ENCODE results near the gene MGMT.

Gene MGMT

DNA sequence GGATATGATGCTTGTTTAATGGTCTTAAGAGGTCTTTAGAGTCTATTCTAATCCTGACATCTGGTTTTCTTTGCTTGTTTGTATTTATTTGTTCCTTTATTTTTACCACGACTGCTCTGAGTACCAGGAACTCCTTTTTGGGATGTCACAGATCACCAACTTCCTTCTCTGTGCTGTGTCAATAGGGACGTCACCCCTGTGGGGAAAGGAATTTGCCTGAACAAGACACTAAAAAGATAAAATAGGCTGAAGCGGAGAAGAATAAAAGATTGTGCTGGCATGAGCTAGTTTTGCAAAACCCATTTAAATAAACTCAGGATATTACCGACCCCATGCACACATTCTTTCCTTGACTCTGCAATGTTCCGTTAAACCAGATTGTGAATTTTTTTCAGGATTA, 27.7 kb downstream of the MGMT start:
- no peak for DNase-seq (ENCODE audit: low read depth in 3 of 3, low spot score in 1 of 3)

DNA sequence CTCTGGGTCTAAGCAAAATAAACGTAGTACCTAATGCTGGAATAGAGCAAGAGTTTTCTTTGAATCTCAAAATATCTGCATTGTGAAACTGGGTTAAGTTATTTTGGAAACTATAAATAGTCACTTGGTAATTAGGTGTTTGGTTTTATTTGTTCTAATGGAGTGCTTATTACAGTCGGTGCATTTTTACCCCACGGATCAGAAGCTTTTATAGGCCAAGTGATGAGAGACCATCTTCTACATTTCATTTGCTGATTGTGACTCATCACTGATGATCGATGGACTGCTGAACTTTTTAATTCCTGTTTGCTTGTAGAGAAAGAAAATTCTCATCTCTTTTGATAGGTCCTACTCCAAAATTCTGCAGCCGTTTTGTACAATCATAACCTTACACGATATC, 28.2 kb downstream of the MGMT start:
- DNase-seq (ENCODE audit: low read depth in 3 of 3, low spot score in 1 of 3) = no peak

DNA sequence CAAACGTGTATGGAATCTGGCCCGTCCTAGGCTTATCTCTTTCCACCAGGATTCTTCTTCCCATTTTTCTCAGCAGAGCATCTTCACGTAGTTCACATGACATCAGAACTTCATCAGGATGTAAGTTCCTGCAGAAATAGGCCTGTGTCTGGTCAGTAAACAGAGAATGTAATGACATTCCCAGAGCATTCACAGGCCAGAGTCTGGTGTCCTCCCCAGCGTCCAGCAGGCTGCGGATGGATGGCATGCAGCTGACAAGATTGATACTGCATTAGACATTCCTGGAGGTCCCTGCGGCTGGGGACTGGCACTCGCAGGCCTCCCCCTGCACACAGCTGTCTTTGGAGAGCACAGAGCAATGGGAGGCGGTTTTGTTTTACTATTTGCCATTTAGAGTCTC, 28.7 kb downstream of the MGMT start:
- DNase-seq (ENCODE audit: low read depth in 3 of 3, low spot score in 1 of 3) = no peak

DNA sequence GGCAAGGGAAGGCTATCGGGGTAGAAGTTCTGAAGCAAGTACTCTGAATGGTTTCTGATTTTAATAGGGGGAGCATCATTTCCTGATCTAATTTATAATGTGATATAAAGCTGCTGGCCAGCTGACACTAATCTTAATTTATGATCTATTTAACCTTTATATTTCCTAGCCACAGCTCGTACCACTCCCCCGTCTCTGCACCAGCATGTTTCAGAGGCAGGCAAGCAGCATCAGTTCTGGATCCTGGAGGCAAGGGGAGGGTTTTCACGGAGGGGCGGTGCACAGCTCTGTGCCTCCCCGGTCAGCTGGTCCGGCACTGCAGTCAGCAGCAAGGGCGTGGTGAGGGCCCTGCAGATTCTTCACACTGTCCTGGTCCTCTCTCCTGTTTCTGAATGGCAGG, 30.0 kb downstream of the MGMT start:
- DNase-seq (ENCODE audit: low read depth in 3 of 3, low spot score in 1 of 3) = no peak

DNA sequence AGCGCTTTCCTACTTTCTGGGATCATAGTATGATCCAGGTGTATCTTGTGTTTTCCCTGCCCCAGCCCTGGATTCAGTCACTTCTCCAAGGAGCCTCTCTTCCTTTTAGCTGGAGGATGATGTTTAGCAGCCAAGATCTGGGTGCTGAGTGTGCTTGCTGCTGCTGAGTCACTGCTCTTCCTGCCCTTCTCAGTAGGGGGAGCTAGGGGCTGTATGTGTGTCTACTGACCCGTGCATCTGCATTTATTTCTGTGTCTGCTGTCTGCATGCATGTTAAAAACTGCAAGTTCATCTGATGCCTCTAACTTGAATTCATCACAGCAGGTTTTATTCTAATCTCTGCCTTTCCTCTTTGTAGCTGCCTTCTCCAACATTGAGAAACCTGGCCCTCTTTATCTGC, 31.6 kb downstream of the MGMT start:
- no peak for DNase-seq (ENCODE audit: low read depth in 3 of 3, low spot score in 1 of 3)

DNA sequence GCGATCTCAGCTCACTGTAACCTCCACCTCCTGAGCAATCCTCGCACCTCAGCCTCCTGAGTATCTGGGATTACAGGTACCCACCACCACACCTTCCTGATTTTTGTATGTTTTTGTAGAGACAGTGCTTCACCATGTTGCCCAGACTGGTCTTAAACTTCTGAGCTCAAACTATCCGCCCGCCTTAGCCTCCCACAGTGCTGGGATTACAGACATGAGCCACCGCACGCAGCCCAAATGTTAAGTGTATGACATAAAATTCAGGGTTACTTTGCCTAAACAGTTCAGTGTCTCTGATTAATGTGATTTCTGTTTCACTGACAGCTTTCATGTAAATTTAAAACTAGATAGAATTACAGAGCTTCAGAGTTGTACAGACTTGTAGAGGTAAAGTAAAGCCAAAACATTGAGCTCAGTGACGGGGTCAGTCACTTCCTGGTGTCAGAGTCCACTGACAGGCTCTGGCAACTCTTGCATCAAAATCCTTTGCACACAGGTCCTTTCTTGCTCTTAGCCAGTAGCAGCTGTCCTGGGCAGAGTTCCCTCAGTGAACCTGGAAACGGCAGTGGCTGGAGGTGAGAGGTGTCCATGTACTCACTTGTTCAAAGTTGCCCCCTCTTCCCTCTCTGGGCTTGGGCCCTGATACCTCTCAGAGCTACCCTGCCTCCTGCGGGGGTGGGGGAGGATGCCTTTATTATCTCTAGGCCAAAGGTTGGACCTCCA, 33.7 kb downstream of the MGMT start:
- DNase-seq (ENCODE audit: low read depth in 3 of 3, low spot score in 1 of 3) = no peak

DNA sequence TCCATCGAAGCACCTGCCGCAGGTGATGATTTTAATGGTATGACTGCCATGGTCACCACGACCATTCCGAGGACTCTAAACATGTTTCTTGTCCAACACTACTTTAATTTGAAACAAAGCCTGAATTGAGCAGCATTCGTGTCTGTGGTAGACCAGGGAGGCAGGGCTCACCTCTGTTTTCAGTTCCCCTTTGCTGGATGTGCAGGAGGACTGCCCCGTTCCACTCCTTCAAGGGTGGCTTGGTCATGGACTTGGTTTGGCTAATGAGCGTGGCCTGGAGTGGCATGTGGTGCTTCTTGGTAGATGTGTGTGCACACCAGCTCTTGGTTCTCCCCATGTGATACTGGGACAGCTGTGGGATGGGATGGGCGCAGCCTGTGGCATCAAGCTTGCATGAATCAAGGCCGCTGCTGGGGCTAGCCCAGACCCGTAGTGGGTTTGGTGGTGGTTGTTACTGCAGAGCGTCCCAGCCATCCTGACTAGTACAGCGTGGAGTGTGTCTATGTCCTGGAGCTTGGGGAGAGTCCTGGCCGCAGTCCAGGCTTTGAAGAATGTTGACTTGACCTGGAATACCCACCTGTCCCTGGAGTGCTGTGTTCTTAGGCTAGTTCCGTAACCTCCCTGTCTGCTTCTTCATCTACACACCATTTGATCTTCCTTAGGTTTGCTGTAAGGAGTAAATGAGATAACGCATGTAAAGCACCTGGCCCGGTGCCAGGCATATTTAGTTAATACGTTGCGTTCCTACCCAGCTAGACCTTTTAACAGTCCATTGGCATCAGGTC, 34.8 kb downstream of the MGMT start:
- no peak for DNase-seq (ENCODE audit: low read depth in 3 of 3, low spot score in 1 of 3)

DNA sequence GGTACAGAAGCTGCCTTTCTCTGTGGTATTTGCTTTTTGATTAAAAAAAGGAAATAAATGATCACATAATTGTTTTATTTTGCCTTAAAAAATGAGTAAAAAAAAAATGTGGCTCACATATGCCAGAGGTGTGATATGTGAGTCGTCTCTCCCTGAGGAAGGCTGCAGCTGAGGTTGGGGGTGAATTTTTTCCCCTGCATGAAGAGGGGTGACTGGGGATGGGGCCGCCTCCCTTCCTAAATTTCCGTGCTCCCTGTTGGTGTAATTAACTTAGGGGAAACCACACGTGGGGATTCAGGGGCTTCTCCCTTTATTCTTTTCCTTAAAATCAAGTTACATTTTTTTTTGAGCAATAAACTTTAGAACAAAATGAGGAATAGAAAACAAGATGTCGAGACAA, 35.4 kb downstream of the MGMT start:
- no peak for DNase-seq (ENCODE audit: low read depth in 3 of 3, low spot score in 1 of 3)

DNA sequence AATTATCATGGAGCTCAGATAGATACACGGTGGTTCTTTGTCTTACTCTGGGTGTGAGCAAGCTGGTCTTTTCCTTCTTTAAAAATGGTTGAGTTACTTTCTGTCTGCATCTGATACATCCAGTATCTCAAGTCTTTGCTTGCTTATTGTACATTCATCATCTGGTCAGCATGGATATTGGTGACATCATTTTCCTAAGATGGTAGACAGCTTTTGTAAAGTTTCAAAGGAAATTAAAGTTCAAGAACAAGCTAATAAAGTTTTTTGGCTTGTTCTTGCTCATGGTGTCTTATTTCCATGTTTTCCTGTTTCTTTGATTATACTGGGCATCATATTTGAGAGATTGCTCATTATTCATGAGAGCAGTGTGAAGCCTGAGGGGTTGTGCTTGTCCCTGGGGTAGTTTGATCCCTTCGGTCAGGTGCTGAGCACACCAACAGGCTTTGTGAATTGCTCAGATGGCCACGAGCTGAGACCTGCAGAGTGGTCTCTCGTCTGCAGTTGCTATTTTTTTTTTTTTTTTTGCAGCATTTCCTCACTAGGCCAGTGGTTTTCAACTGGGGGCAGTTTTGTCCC, 38.5 kb downstream of the MGMT start:
- no peak for DNase-seq (ENCODE audit: low read depth in 3 of 3, low spot score in 1 of 3)

DNA sequence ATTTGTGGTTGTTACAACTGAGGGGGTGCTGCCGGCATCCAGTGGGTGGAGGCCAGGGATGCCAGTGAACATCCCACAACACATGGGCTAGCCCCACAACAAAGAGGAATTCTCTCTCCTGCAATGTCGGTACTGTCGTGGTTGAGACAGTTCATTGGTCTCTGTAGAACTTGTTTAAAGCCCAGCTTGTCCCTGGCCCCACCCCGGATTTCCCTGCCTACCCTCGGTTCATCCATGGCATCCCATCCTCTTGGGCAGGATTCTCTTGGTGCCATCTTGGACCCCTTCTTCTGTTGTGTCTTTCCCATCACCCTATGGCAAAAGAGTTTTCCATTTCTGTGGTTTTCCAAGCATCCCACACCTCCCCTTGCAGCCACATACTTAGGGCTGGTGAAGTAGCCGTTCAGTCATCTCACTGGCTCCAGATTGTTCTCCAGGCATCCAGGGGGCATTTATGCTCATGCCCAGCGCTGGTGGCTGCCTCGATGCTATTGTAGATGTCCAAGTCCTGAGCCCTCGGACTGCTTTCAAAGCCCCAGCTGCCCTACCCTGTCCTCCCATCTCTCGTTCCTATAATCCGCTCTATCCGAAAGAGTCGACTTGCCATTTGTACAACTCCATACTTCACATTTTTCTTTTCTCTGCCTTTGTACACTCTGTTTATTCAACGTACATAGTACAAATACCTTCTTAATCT, 39.2 kb downstream of the MGMT start:
- no peak for DNase-seq (ENCODE audit: low read depth in 3 of 3, low spot score in 1 of 3)

DNA sequence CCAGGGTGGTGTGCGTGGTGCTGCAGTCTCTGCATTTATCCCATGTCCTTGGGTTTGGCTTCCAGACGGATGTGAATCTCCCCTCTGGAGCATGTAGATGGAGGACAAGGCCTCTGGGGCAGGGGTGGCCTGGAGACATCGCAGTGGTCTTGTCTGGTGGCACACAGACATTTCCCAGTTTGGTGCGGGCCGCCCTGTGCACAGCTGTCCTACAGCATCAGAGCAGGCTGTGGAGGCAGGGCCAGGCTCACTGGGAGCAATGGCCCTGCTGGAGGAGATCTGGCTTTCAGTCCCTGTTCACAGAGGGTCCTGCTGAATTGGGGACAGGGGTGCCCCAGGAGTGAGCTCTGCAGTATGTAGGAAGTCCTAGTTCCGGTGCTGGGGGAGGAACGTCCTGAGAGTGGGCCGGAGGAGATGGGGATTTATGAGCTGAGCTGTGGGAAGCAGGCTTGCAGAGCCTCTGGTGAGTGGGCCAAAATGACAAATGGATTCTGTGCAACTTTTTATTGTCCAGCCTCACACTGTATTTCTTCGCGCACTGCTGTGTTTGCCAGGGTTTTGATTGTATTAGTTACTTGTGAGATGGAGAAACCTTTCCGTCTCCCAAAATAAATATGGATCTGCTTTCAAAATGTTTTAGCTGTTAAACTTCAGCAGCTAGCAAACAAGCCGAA, 40.3 kb downstream of the MGMT start:
- no peak for DNase-seq (ENCODE audit: low read depth in 3 of 3, low spot score in 1 of 3)

DNA sequence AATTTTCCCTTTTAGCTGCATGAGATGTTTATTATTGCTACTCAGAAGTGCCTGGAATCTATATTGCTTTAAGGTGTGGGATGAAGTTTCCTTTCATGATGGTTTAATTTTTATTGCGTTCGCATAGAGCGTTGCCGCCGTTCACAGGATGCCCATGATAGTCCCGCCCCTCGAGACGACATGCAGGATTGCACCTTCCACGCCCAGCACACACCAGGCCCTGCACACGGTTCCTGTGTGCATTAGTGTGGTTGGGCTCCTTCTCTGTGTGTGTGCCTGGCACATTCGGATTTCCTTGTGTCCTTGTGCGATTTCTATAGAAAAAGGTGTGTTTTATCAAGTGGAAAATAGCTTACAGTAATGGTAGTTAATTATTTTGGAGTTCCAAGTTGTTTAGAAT, 42.1 kb downstream of the MGMT start:
- no peak for DNase-seq (ENCODE audit: low read depth in 3 of 3, low spot score in 1 of 3)

DNA sequence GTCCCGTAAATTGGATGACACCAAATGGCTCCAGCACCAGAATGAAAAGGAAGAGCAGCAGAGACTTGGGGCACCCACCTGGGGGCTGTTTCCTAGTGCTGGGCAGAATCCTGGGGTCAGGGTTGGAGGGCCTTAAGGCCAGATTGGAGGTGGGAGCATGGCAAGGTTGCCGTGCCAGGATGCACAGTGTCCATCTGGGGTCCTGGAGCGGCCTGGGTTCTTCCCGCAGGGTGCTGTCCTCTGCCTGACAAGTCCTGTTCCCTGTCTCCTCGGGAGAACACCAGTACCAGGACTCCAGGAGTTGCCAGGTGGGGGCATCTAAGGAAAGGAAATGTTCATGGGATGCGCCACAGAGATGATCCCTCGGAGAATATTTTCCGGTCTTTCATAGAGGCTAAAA, 42.8 kb downstream of the MGMT start:
- DNase-seq (ENCODE audit: low read depth in 3 of 3, low spot score in 1 of 3) = no peak

DNA sequence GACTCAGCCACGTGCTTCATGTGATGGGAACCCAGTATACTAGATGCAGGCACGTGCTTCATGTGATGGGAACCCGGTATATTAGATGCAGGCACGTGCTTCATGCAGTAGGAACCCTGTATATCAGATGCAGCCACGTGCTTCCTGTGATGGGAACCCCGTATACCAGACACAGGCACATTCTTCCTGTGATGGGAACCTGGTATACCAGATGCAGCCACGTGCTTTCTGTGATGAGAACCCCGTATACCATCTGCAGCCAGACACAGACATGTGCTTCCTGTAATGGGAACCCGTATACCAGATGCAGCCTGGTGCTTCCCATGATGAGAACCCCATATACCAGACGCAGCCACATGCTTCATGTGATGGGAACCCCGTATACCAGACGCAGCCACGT, 44.0 kb downstream of the MGMT start:
- no peak for DNase-seq (ENCODE audit: low read depth in 3 of 3, low spot score in 1 of 3)

DNA sequence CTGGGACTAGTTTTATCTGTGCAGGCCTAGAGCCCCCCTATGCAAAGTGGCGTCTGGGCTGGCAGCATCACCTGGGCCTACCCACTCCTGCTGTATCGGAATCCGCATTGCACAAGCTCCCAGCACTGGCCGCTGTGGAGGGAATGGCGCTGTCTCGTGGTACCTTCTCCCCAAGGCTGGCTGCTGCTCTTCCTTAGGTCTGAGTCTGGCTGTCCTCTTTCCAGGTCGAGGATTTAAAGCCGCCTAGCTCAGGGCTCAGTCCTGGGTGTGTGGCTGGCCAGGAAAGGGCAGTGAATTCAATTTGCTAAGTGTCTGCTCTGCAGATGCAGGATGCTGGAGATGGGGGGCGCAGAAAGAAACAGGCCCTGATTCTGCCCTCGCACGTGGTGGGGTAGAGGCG, 44.7 kb downstream of the MGMT start:
- DNase-seq (ENCODE audit: low read depth in 3 of 3, low spot score in 1 of 3) = no peak

DNA sequence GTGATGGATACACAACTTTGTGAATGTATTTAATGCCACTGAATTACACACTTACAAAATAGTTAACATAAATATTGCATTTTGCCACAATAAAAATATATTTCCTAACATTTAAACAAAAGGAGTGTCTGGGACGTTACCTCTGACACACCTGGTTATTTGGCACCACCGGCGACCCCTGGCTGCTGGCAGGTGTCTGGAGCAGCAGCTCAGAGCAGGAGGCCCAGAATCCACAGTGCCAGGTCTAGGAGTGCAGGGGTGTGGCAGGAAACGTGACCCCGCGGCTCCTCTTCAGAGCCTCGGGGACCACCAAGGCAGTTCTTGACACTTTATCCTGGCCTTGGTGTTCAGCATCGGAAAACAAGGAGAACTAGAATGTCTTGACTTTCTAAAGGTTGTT, 46.3 kb downstream of the MGMT start:
- DNase-seq (ENCODE audit: low read depth in 3 of 3, low spot score in 1 of 3) = no peak

DNA sequence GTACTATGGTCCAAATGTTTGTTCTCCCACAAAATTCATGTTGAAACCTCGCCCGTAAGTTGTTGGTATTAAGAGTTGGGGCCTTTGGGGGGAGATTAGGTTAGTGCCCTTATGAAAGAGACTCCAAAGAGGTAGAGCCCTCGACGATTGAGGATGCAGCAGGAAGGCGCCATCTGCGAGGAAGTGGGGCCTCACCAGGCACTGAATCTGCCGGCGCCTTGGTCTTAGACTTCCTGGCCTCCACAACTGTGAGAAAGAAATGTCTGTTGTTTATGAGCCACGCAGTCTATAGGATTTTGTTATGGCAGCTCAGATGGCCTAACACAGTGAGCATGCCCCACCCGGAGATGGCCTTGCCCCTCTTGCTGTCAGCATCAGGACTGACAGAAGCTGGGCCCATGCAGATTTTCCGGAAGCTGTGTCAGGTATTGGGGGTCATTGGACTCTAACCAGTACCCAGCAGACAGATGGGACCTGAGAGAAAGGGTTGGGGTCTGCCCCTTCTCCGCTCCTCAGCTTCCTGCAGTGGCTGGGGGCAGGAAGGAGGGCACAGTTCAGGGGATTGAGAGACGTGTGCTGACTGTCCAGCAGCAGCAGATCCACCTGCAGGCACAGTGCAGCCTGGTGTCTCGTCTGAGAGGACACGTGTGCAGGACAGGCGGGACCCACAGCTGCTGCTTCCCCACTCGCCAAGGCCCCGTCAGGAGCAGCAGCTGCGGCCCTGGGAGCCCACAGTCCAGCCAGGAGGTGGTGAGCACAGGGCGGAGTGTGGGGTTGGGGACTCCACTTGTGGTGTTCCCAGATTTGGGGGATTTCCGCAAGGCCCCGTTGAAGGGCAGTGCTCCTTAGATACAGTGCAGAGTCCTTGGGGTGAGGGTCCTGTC, 47.8 kb downstream of the MGMT start:
- DNase-seq (ENCODE audit: low read depth in 3 of 3, low spot score in 1 of 3) = no peak

DNA sequence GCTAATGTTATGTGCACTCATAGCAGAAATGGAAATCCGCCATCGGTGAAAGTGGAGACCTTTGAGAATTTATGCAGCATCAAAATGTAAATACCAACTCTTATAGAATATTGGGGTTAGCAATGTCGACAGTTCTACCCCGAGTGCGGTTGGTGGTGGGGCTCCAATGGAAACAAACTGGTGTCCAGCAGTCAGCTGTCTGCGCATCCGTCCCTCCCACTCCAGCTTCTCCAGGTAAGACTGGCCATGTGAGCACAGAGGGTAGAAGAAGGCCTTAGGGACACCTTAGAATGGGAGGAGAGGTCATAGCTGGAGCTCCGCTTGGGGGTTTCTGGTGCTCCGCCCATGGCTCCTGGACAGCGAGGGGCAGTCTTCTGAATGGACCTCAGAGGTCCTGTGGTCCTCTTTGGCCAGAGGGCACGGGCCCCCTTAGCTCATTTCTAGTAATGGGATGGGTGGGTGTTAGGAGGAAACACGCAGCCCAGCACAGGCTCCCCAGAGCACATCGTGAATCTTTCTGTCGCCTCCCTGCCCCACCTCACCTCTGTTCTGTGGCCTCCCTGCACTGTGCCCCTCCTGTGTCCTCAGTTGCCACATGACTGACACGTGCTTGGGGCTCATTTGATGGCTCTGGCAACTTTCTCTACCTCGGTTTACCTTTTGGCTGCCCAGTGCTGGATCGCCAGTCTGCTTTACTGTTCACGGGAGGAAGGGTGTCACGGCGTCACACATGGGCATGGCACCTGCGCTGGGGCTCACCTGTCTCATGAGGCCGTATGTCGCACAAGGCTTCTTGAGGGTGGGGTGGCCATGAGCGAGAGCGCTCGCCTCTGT, 50.0 kb downstream of the MGMT start:
- DNase-seq (ENCODE audit: low read depth in 3 of 3, low spot score in 1 of 3) = no peak

DNA sequence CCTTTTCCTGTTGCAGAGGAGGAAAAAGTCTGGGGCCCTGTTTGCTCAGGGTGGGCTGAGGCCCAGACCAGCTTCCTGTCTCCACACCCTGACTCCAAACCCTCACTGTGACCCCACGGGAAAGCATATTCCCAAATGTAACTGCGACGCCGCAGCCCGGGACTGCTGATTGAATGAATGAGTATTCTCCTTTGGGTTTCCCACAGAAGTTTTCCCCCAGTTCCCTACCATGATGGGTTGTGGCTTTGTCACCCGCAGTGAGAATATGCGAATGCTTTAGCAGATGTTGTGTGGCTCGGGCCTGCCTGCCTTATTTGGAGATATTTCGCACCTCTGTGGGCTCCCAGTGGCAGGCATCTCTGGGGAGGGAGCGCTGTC, 50.6 kb downstream of the MGMT start:
- no peak for DNase-seq (ENCODE audit: low read depth in 3 of 3, low spot score in 1 of 3)

DNA sequence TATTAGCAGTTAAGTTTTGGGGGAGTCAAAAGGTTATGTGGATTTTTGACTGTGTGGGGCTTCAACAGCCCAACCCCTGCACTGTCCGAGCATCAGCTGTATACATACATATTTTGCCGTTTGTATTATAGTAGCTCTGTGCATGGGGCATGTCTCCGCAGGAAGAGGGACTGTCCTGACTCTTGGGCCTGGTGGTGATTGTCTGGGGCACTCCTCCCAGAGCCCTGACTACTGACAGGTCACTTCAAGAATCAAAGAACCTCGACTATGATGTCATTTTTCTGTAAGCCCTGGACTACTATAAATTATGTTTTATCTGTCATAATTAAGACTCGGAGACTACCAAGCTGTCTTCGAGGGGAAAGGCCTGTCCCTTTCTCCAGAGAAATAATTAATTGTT, 51.8 kb downstream of the MGMT start:
- no peak for DNase-seq (ENCODE audit: low read depth in 3 of 3, low spot score in 1 of 3)

Data from stimulated activated CD4-positive, alpha-beta T cell treated with anti-CD3 and anti-CD28 coated beads, TNF-alpha, amount 100 ng/mL, for 1 hour (primary cell).